Choroid plexus epithelial cell (primary cell): ENCODE results near the gene ZSCAN5A.

Source experiments
- DNase-seq: peaks from one replicate; pipeline ENCODE4 v3.0.0-alpha.2; 2010; ENCODE audit warnings: low read depth
- H3K4me3 ChIP-seq: 2 replicates; pipeline ENCODE4 v1.5.1; 2011; ENCODE audit warnings: low read depth, mild to moderate bottlenecking, control low read depth, low read length, moderate library complexity
- CTCF ChIP-seq: conservative IDR thresholded peaks from 2 replicates; pipeline ENCODE4 v1.5.1; 2011; ENCODE audit warnings: low read depth, mild to moderate bottlenecking, control low read depth, inconsistent platforms, low read length, moderate library complexity

The ZSCAN5A gene

GRCh38 chr19:56321254-56321988 is 6.8 kb upstream of the ZSCAN5A start:
- DNase-seq: no peak
- no peak for TF ChIP-seq CTCF
- no peak overlapping the region for H3K4me3 ChIP-seq

DNA sequence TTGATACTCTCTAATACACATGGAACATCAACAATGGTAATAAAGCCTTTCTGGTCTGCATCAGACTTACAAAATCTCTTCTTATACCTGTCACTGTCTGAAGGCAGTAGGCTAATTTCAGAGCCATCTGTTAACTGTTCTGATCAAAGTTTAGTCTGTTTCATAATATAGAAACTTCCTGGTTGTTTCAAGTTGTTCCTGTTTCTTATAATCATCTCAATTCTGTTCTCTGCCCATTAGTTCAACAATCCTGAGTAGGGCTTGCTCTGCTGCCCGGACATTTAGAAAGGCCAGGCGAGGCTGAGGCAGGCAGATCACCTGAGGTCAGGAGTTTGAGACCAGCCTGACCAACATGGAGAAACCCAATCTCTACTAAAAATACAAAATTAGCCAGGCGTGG is 5.4 kb upstream of the ZSCAN5A start:
- TF ChIP-seq CTCF: no peak
- no peak for DNase-seq
- no peak overlapping the region for H3K4me3 ChIP-seq

GRCh38 chr19:56317749-56318148 is 3.1 kb upstream of the ZSCAN5A start:
- no peak overlapping the region for H3K4me3 ChIP-seq
- no peak for TF ChIP-seq CTCF
- no peak for DNase-seq

- DNase-seq: no peak
- no peak for TF ChIP-seq CTCF
These were observed 2.1 kb upstream of the ZSCAN5A start for GRCh38 chr19:56316728-56317127.

DNA sequence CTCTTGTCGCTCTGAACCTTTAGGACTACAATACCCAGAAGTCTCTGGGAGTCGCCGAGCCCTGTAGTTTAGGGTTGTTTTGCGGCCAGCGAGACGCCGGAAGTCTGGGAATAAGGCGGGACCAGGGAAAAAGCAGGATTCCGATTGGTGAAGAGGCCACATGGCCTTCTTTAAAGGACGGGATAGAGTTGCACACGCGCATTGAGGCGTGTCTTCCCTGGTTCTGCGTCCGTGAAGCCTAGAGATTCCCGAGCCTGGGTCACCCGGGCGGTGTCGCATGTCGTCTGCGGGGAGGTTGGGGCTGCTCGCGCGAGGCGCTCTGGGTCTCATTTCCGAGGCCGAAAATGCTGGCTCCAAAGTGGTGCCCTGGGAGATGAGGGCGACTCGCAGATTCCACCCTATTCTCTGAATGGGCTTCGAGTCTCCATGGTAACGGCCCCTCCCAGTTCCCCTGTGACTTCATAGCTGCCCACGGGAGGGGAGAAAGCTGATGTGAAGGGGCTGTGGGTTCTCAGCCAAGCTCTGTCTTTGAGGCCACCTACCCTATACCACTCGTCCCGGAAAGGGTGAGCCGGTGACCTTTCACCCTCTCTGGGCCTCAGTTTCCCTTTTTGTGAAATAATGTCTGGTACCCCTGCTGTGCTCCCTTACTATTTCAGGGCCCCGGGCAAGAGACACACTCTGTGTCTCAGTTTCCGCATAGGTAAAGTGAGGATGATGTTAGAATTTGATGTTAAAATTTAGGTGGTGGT is 614 bp upstream of the ZSCAN5A start:
- H3K4me3 ChIP-seq: peak overlapping the region; percentile 65
- DNase-seq: peak; percentile 99
- no peak for TF ChIP-seq CTCF

More at GRCh38 chr19:56316728-56317127, 2.1 kb upstream of the ZSCAN5A start:
- no peak overlapping the region for H3K4me3 ChIP-seq

DNA sequence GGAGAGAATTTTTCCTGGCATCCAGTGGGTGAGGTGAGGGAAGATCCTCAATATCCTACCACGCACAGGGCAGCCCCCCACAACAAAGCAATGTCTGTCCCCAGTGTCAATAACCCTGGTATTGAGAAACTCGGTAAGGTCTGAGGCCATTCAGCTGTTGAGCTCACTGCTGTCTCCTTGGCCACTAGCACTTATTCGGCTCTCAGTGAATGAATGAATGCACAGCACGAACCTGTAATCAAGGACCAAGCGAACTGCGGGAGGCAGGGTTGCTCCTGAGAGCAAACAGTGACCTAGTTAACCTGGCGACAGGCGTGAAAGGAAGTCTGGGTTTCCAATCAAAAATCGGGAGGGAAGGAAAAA is 640 bp downstream of the ZSCAN5A start:
- DNase-seq: peak; percentile 47
- no peak for TF ChIP-seq CTCF
- peak overlapping the region; percentile 65 for H3K4me3 ChIP-seq
